ENCODE results near the gene GAK.

DNA sequence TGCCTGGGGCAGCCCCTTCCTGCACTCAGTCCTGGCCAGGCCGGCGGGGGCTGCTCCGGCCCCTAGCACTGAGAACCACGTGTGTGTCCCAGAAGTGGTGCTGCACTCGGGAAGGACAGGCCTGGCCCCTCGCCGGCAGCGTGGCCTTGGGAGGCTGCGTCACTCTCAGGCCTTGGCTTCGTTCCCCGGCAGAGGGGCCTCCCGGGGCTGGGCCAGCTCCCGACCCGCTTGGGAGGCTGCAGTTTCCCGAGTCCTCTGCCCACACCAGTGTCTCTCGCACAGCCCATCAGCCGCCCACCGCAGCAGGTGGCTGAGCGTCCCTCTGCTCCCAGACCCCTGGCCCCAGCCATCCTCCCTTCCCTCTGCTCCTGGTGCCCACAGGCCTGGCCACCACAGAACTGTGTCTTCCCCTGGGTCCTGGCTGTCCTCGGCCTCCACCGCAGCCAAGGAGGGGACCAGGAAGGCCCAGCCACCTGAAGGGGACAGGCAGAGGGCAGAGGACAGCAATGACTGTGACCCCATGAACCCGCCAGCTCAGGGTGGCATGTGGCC, 95.3 kb downstream of the GAK start:
- TF ChIP-seq, protein P1, sequence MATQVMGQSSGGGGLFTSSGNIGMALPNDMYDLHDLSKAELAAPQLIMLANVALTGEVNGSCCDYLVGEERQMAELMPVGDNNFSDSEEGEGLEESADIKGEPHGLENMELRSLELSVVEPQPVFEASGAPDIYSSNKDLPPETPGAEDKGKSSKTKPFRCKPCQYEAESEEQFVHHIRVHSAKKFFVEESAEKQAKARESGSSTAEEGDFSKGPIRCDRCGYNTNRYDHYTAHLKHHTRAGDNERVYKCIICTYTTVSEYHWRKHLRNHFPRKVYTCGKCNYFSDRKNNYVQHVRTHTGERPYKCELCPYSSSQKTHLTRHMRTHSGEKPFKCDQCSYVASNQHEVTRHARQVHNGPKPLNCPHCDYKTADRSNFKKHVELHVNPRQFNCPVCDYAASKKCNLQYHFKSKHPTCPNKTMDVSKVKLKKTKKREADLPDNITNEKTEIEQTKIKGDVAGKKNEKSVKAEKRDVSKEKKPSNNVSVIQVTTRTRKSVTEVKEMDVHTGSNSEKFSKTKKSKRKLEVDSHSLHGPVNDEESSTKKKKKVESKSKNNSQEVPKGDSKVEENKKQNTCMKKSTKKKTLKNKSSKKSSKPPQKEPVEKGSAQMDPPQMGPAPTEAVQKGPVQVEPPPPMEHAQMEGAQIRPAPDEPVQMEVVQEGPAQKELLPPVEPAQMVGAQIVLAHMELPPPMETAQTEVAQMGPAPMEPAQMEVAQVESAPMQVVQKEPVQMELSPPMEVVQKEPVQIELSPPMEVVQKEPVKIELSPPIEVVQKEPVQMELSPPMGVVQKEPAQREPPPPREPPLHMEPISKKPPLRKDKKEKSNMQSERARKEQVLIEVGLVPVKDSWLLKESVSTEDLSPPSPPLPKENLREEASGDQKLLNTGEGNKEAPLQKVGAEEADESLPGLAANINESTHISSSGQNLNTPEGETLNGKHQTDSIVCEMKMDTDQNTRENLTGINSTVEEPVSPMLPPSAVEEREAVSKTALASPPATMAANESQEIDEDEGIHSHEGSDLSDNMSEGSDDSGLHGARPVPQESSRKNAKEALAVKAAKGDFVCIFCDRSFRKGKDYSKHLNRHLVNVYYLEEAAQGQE (IDR thresholded peaks at IDR 0.05; ENCODE audit: insufficient read depth in 1 of 2, low read depth in 2 of 2, low read length in 2 of 2) = no peak
- TF ChIP-seq POLR2AphosphoS5 (IDR thresholded peaks at IDR 0.05; ENCODE audit: low read depth, low read length) = no peak
- TF ChIP-seq TAF1 (IDR thresholded peaks at IDR 0.05; ENCODE audit: borderline replicate concordance, insufficient read depth, low read length) = no peak
